ENCODE data around the gene CCDC157. TPM values are rescaled to one million over a fixed set of nuclear protein-coding genes. Genes with fewer than 3 reads are reported as not detected.
A peak's percentile ranks its signal among the peaks of the same experiment; 100 is the strongest.

The CCDC157 gene
- total RNA-seq, 1 donor from 2014 or later = 7.0 TPM

GRCh38 chr22:30326706-30327362 is 30.0 kb upstream of the CCDC157 start, which contains the start of gene TBC1D10A:
Gene TBC1D10A, minus strand, starts transcription at chr22:30326941. Its CDS starts 60 bp downstream, at chr22:30326881.
- TF ChIP-seq CTCF (IDR thresholded peaks at IDR 0.05) = no peak
- intact Hi-C loops (cut with DNase I) = loop anchor here (1.0 to 5.0 kb wide), 4 partner anchors 23 to 725 kb away; partner anchors contain the start of genes NF2 and SF3A1
- Histone ChIP-seq H3K27me3 (no peaks in the 10 kb centered on the region), H3K9me3 (no peaks in the 10 kb centered on the region), H3K27ac (peak within 1 kb of the TSS; percentile 94 to 95), H3K36me3 (peaks cover 0 to 15% of the 10 kb centered on the region in 2 donors), H3K4me1 (peaks cover 10 to 39% of the 10 kb centered on the region in 2 donors), H3K4me3 (peak within 1 kb of the TSS; percentile 95 to 100)
- DNase-seq (ENCODE audit: low spot score in 2 of 2) = peak; percentile 80 to 95

GRCh38 chr22:30327864-30328345 is 28.9 kb upstream of the CCDC157 start:
- Histone ChIP-seq H3K4me1 (peaks cover 10 to 32% of the 10 kb centered on the region in 2 donors), H3K4me3 (no peak overlapping the region), H3K9me3 (no peaks in the 10 kb centered on the region), H3K27me3 (no peaks in the 10 kb centered on the region), H3K27ac (peak overlapping the region in 1 of 2 donors; percentile 79), H3K36me3 (peaks cover 7 to 23% of the 10 kb centered on the region in 2 donors)
- intact Hi-C loops (cut with DNase I) = loop anchor here (1.0 to 5.0 kb wide), 3 partner anchors 28 to 726 kb away; partner anchors contain the start of genes NF2, RNF215 and SF3A1
- TF ChIP-seq CTCF (IDR thresholded peaks at IDR 0.05) = no peak
- DNase-seq (ENCODE audit: low spot score in 2 of 2) = no peak

DNA sequence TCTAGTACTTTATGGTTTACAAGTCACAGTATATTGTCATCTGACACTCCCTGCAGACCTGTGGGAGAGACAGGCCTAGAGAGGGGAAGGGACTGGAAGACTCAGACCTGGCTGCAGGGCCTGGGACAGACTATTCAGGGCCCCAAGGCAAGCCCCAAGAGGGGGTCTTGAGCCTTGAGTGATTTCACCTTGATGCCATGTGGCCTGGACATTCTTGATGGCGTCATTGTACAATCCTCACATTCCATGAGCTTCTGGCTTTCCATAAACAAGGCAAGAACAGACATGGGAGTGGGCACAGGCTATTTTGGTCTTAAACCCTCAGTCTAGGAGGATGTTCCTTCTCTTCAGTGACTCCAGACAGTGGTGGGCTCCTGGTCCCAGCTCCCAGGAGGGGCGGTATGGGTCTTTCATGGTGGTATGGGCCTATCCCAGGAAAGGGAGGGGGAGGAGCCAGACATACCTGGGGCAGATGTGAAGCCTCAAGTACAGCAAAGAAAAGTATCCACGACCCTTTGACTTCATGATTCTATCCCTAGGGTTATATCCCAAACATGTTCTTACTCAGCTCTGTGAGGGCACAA is 28.2 kb upstream of the CCDC157 start:
- peaks cover 4 to 26% of the 10 kb centered on the region in 2 donors for H3K4me1 ChIP-seq
- DNase-seq (ENCODE audit: low spot score in 2 of 2) = no peak
- no peak overlapping the region for H3K4me3 ChIP-seq
- no peaks in the 10 kb centered on the region for H3K9me3 ChIP-seq
- H3K27ac ChIP-seq = peak overlapping the region in 1 of 2 donors; percentile 28
- no peaks in the 10 kb centered on the region for H3K27me3 ChIP-seq
- no peak for TF ChIP-seq CTCF (IDR thresholded peaks at IDR 0.05)
- peaks cover 9 to 26% of the 10 kb centered on the region in 2 donors for H3K36me3 ChIP-seq
- intact Hi-C loops (cut with DNase I) = loop anchor here (2.0 to 5.0 kb wide), 2 partner anchors 58 to 726 kb away; partner anchors contain the start of genes NF2 and RNF215

DNA sequence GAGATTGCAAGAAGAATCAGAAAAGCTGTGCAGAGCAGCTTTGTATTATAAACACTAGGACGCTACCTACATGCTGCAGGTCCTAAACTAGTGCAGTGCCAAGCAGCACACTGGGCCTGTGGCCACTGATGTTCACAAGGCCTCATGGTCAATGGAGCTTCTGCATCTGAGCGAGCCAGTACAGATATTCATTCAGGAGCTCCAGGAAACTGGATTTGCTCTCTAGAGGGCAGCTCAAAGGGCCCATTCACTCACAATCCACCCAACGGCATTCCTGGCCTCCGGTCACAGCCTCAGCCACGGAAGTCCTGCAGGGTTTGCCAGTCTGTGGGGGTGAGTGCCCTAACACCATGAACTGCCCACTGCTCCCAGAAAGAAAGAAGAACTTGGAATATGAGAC is 24.3 kb upstream of the CCDC157 start:
- intact Hi-C loops (cut with DNase I) = no loop called here
- Histone ChIP-seq H3K36me3 (peaks cover 47 to 66% of the 10 kb centered on the region in 2 donors), H3K27me3 (no peaks in the 10 kb centered on the region), H3K4me3 (no peak overlapping the region), H3K27ac (no peak overlapping the region), H3K4me1 (no peaks in the 10 kb centered on the region), H3K9me3 (no peaks in the 10 kb centered on the region)
- TF ChIP-seq CTCF (IDR thresholded peaks at IDR 0.05) = no peak
- DNase-seq (ENCODE audit: low spot score in 2 of 2) = no peak

DNA sequence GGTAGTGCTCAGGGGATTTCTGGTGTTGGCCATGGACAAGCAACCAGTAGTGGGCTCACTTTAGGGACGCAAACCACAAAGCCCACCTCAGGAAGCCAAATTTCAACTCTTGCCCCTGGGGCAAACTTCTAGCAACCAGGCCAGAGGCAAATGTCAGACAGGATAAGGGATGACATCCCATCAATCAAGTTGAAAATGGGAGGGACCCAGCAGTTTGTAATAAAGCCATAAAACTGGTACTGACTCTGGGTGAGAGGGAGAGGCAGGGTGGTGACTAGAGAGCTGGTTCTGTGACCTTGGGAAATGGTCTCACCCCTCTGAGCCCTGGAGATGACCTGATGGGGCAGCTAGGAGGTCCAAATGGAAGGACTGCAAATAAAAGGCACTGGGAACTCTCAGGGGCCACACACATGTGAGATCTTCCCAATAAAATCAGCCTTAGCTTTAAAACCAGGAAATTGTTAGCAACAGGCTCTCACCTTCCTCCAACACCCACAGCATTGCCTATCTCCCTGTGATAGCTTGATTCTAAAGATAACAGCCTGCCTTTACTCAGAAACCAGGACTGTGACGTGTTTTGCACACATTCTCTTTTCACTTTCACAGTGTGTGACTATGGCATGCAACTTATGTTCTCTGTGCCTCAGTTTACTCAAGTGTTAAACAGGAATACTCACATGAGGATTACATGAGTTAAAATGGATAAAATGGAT is 23.7 kb upstream of the CCDC157 start:
- no peak for DNase-seq (ENCODE audit: low spot score in 2 of 2)
- Histone ChIP-seq H3K27ac (no peak overlapping the region), H3K9me3 (no peaks in the 10 kb centered on the region), H3K36me3 (peaks cover 53 to 72% of the 10 kb centered on the region in 2 donors), H3K27me3 (no peaks in the 10 kb centered on the region), H3K4me1 (no peaks in the 10 kb centered on the region), H3K4me3 (no peak overlapping the region)
- intact Hi-C loops (cut with DNase I) = no loop called here
- no peak for TF ChIP-seq CTCF (IDR thresholded peaks at IDR 0.05)

Data from ascending aorta (tissue), 2 donors.